GM03348 (cell line): ENCODE measurements around the gene GJA3.
A peak's percentile ranks its signal among the peaks of the same experiment; 100 is the strongest.

Experiments
- DNase-seq: peaks from one replicate; pipeline ENCODE4 v3.0.0; 2012; ENCODE audit warnings: low spot score

Gene GJA3

DNA sequence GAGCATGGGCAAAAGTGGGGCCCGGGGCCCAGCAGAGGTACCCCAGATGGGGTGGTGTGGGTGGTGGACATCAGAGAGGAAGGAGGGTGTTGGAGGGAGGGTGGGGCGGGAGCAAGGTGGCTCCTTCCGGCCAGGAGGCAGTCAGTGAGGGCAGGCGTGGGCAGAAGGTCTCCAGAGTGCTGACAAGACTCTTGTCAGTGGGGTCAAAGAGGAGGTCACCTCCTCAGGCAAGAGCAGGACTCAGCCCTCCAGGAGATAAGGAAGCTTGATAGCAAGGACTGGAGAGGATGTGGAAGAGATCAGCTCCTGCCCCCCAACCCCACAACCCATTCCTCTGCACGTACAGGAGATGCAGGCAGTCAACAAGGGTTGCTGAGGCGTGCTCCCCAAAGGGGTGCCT lies 9.8 kb downstream of the GJA3 start:
- DNase-seq = no peak

DNA sequence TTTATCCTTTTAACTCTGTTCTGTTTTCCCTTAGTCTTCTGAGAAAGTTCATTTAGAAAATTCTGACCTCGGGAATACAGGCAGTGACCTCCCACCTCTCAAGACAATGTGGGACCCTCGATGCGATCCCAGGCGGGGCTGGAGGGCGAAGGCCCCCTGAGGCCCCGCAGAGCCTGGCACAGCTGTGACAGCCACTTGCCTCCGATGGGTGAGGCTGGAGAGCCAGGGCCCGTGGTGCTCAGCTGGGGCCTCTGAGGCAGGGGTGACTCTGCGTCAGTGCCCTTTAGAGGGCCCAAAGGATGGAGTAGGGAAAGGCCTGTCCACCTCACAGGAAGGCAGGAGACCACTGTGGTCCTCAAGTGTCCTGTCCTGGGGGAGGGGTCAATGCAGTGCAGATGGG lies 10.3 kb downstream of the GJA3 start:
- no peak for DNase-seq

GRCh38 chr13:20149762-20150161 lies 11.1 kb downstream of the GJA3 start:
- DNase-seq = no peak

- no peak for DNase-seq
Measured at GRCh38 chr13:20148501-20149183, 12.2 kb downstream of the GJA3 start.

DNA sequence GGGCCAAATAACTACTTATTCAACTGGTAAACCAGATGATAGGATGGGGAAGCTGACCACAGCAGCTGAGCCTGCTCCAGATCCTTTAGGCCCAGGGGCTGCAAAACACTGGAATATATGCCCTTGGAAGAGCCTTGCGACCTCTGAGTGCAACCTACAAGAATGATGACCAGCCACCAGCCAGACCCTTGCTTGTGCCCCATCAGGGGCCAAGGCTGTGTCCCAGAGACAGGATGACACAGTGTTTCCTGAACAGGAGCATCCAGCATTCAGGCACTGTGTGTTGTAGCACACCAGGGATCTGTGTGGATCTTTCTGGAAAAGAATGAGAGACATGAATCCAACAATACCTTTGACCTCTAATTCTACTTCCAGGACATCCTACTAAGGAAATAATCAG lies 14.5 kb downstream of the GJA3 start:
- DNase-seq = no peak

DNA sequence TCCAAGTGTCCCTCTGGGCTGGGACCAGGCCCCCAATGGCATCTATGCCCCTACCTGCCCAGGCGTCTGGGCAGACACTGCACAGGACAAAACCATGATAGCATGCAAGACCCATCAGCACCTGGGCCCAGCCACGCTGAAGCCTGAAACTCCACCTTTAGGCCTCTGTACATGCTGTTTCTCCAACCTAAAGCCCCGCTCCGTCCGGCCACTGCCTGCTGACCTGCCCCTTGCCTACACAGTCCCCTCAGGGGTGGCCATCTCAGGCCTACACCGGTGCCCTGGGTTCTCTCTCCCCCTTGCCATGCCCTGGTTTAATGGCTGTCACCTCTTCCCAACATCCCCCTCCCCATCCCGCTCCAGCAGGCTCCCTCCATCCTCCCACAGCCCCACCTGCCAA lies 15.3 kb downstream of the GJA3 start:
- DNase-seq = no peak

- DNase-seq = no peak
Measured at GRCh38 chr13:20144141-20144850, 16.6 kb downstream of the GJA3 start.

GRCh38 chr13:20142927-20143480 lies 17.8 kb downstream of the GJA3 start:
- no peak for DNase-seq

DNA sequence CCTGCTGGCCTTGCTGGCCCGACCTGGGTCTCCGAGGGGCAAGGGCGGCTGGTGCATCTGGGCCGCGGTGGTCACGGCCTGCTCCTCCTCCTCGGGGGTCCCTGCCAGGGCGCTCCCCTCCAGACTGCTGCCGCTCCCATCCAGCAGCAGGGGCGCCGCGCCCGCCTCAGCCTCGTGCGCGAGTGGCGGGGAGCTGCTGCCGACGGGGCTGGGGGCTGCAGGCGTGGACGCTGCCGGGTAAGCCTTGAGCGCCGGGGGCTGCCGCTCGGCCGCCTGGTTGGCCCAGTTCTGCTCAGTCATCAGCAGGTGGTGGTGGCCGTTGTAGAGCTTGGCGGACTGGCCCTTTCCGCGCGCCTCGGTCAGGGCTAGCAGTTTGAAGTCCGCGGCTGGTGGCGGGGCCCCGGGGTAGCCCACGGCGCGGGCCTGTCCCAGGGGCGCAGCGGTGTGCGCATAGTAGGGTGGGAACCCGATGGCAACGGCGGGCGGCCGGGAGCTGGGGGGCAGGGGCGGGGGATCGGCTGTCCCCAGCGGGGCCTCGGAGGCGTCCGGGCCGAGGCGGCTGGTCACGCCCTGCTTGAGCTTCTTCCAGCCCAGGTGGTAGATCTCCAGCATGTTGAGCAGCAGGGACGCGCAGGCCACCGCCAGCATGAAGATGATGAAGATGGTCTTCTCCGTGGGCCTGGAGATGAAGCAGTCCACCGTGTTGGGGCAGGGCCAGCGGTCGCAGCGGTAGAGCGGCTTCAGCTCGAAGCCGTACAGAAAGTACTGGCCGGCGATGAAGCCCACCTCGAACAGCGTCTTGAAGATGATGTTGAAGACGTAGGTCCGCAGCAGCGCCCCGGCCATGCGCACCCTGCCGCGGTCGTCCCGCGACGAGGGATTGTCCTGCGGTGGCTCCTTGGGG lies 18.6 kb downstream of the GJA3 start:
- DNase-seq = no peak

DNA sequence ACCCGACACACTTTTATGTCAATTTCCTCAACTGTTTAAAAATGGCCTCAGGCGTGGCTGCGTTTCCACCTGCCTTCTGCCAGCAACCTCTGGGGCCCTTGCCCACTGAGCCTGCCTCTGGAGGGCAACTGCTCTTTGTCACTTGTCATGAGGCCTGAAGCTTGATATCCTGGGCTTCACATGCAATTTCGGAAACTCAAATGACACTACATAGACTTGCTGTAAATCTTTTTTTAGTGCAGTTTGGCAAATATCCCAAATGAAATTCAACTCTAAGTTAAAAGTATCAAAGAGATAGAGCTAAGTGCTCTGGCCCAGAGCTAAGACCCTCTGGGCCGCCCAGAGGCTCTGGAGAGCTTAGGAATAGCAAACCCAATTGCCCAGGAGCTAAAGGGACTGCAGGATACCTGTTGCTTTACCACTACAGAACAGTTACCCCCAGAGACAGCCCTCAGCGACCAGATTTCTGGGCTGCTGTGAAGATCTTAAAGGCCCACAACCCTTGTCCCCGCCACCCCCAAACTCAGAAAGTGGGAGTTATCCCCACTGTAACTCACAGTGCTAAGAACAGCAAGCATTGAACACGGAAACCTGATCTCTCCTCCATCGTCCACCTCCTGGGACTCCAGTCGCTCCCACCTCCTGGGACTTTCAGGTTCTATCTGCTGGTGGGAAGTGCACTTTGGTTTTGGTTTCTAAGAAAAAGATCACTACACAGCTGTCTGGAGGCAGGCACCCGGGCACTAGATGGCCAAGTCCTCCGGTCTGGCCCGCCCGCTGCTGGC lies 19.4 kb downstream of the GJA3 start:
- no peak for DNase-seq

GRCh38 chr13:20140487-20140886 lies 20.4 kb downstream of the GJA3 start:
- no peak for DNase-seq

- no peak for DNase-seq
Measured at GRCh38 chr13:20137875-20138274, 23.0 kb downstream of the GJA3 start.

- DNase-seq = peak; percentile 39
Measured at GRCh38 chr13:20136781-20137703, 23.8 kb downstream of the GJA3 start.

- no peak for DNase-seq
Measured at GRCh38 chr13:20134732-20135131, 26.1 kb downstream of the GJA3 start.

DNA sequence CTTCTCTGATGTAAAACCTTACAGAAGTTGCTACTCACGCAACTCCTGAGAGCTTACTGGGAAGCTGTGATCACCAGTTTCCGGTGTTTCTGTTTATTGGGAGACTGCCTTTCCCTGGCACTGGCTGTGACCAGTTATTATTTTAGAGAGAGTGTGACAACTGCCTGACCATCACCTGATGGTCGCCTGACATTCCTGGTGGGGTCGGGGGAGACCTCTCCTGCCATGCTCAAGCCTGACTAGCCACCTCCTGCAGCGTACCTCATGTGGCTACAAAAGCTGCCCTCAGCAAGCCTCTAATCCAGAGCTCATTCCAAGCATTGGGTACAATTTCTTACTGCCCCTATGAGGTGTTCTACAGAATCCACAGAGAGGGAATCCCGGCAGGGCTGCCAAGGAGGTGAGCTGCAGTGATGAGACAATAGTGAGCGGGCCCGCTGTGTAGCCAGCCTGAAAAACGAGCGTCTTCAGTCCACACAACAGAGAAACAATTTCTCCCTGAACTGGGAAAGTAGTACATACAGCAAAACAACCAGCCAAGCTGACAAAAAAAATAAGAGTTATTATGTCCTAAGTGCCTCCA lies 28.7 kb downstream of the GJA3 start:
- DNase-seq = no peak

GRCh38 chr13:20131057-20131832 lies 29.6 kb downstream of the GJA3 start:
- DNase-seq = no peak

DNA sequence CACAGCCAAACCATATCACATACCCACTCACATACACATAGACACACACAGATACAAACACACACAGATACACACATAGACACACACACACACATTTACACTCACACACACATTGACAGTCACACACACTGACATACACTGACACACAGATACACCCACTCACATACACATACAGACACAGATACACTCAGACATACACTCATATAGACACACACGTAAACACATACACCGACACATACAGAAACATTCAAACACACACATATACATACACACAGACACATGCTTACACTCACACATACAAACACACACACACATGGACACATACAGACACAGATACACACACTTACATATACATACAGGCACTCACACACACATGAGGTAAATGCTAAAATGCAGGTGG lies 30.2 kb downstream of the GJA3 start:
- DNase-seq = no peak

DNA sequence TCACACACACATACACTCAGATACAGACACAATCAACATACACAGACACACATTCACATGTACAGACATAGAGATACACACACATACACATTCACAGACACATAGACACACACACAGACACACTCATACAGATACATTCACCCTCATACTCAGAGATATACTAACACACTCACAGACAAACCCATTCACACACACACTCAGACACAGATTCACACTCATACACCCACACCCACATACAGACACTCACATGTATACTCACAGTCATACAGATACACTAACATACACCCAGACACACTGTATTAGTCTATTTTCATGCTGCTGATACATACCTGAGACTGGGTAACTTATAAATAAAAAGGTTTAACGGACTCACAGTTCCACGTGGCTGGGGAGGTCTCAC lies 30.8 kb downstream of the GJA3 start:
- no peak for DNase-seq

GRCh38 chr13:20129076-20129475 lies 31.8 kb downstream of the GJA3 start:
- no peak for DNase-seq
